HepG2 (cell line): ENCODE results near the gene NRBP1. TPM values are rescaled to one million over a fixed set of nuclear protein-coding genes. Genes with fewer than 3 reads are reported as not detected.

Experiments
- ATAC-seq: fragments of 200-7000 bp; cut with Tn5 transposase; 3 replicates; pipeline ENCODE4 v1.9.1; 2020; ENCODE audit warnings: mild to moderate bottlenecking, moderate library complexity
- BruUV-seq: library from RNA; stranded (reverse); fragments of 400-500 nt; replicated peaks from 2 replicates; lab custom pipeline; 2021; lab: Mats Ljungman, UMichigan
- CTCF ChIA-PET: fragments of 300-600 bp; formaldehyde crosslinking; extraction: SDS; loops from one replicate; lab custom pipeline; 2021; ENCODE audit warnings: low total read pairs, inconsistent platforms, low intra/inter-chr PET ratio; lab: Yijun Ruan, JAX
- POLR2A ChIA-PET: fragments of 350-600 bp; sonication (Branson Sonifier 250); formaldehyde crosslinking; loops from one replicate; lab custom pipeline; 2020; ENCODE audit warnings: antibody characterized with exemption, inconsistent platforms; lab: Yijun Ruan, JAX
- DNase-seq: peaks from one replicate; pipeline ENCODE4 v3.0.0-alpha.2; 2015; ENCODE audit warnings: low spot score
- FAIRE-seq: peaks from 3 replicates; lab custom pipeline; 2011; peaks lifted over from hg19 to GRCh38; lab: Jason Lieb, UNC
- H2AFZ ChIP-seq: one replicate; pipeline ENCODE4 v1.6.1; 2011; ENCODE audit warnings: low read length, inconsistent platforms
- H3K27ac ChIP-seq: fragments of 300-600 bp; 3 replicates; pipeline ENCODE4 v1.8.0; 2011; ENCODE audit warnings: mixed run types, mild to moderate bottlenecking, mixed read lengths, low read length, inconsistent platforms; ENCODE audit not compliant: insufficient read depth; ENCODE audit errors: extremely low read length
- H3K27me3 ChIP-seq, 2 experiments: fragments of 200-600 bp in 1 of 2; 2 replicates in 1 of 2; 3 replicates in 1 of 2; pipeline versions ENCODE4 v1.6.0 to v1.8.0; 2011; ENCODE audit warnings: low read length in 2 of 2, mild to moderate bottlenecking in 2 of 2, moderate library complexity in 2 of 2, inconsistent platforms in 1 of 2; ENCODE audit not compliant: insufficient read depth in 2 of 2, control insufficient read depth in 1 of 2
- H3K36me3 ChIP-seq, 2 experiments: fragments of 200-600 bp in 1 of 2; replicated peaks in 1 of 2; 2 replicates in 1 of 2; 3 replicates in 1 of 2; pipeline versions ENCODE4 v1.5.1 to v1.8.0; 2011; ENCODE audit warnings: low read length in 2 of 2, inconsistent platforms in 1 of 2; ENCODE audit not compliant: insufficient read depth in 2 of 2, control insufficient read depth in 1 of 2
- H3K4me1 ChIP-seq: 2 replicates; pipeline ENCODE4 v1.5.1; 2012; ENCODE audit warnings: low read length, inconsistent platforms; ENCODE audit not compliant: insufficient read depth
- H3K4me2 ChIP-seq: 2 replicates; pipeline ENCODE4 v1.6.0; 2011; ENCODE audit warnings: low read depth, low read length, inconsistent platforms
- H3K4me3 ChIP-seq, 3 experiments: fragments of 200-600 bp in 1 of 3; sonication (generic), shearing (Covaris generic) in 1 of 3; replicated peaks in 1 of 3; 2 replicates each; pipeline ENCODE4 v1.5.1; 2011 to 2016; ENCODE audit warnings: low read length in 3 of 3, inconsistent platforms in 2 of 3, low read depth in 2 of 3, mild to moderate bottlenecking in 2 of 3, control low read depth in 1 of 3, mixed read lengths in 1 of 3; ENCODE audit not compliant: insufficient read depth in 1 of 3
- H3K79me2 ChIP-seq: one replicate; pipeline ENCODE4 v1.6.1; 2011; ENCODE audit warnings: low read length, inconsistent platforms; ENCODE audit not compliant: insufficient read depth
- H3K9ac ChIP-seq: 2 replicates; pipeline ENCODE4 v1.6.0; 2011; ENCODE audit warnings: mild to moderate bottlenecking, low read depth, low read length, inconsistent platforms; ENCODE audit not compliant: insufficient read depth
- H3K9me3 ChIP-seq: 2 replicates; pipeline ENCODE4 v1.5.1; 2012; ENCODE audit warnings: mild to moderate bottlenecking, low read length
- H4K20me1 ChIP-seq: 2 replicates; pipeline ENCODE4 v1.6.0; 2011; ENCODE audit warnings: inconsistent platforms, mild to moderate bottlenecking, low read length, moderate library complexity; ENCODE audit not compliant: insufficient read depth
- ETS1 ChIP-seq: sonication (generic); formaldehyde crosslinking; IDR thresholded peaks from 2 replicates; pipeline ENCODE4 v1.4.0; 2020; ENCODE audit warnings: missing genetic modification reagents
- GZF1 ChIP-seq: sonication (generic); formaldehyde crosslinking; IDR thresholded peaks from 2 replicates; pipeline ENCODE4 v1.5.1; 2020; ENCODE audit warnings: mild to moderate bottlenecking, missing genetic modification reagents
- HOXA5 ChIP-seq: sonication (generic); formaldehyde crosslinking; IDR thresholded peaks from 2 replicates; pipeline ENCODE4 v1.4.0; 2020; ENCODE audit warnings: missing genetic modification reagents
- PPARG ChIP-seq: conservative IDR thresholded peaks from 2 replicates; pipeline ENCODE4 v1.6.1; 2016; ENCODE audit warnings: missing biosample characterization, missing genetic modification reagents
- RORA ChIP-seq: sonication (generic); formaldehyde crosslinking; IDR thresholded peaks from 2 replicates; pipeline ENCODE4 v1.5.0; 2020; ENCODE audit warnings: mild to moderate bottlenecking, missing genetic modification reagents, moderate library complexity
- SALL2 ChIP-seq: sonication (generic); formaldehyde crosslinking; IDR thresholded peaks from 2 replicates; pipeline ENCODE4 v1.8.1; 2023; ENCODE audit warnings: mild to moderate bottlenecking, missing genetic modification reagents, inconsistent platforms
- TOE1 ChIP-seq: sonication (generic); formaldehyde crosslinking; IDR thresholded peaks from 2 replicates; pipeline ENCODE4 v1.4.0; 2020; ENCODE audit warnings: mild to moderate bottlenecking, missing genetic modification reagents
- ZNF318 ChIP-seq: sonication (generic); formaldehyde crosslinking; IDR thresholded peaks from 2 replicates; pipeline ENCODE4 v1.4.0; 2020; ENCODE audit warnings: mild to moderate bottlenecking, missing genetic modification reagents
- WGBS: methylation state at CpG from one replicate; pipeline ENCODE4 v1.1.6; 2017; ENCODE audit warnings: low lambda C conversion rate; 5-methylcytosine and 5-hydroxymethylcytosine counted together
- in situ Hi-C: cut with HindIII; loops from 2 replicates; pipeline ENCODE4 v1.10.0; 2017; ENCODE audit warnings: low pct_unique_long_range_greater_than_20kb; ENCODE audit not compliant: extremely low pct_ligation_motif_present
- intact Hi-C: fragments of 100-400 bp; cut with micrococcal nuclease; formaldehyde crosslinking; loops from one replicate; pipeline ENCODE4 v1.10.0; 2022; ENCODE audit not compliant: unreplicated experiment
- polyA plus RNA-seq, 8 experiments: library from polyadenylated mRNA; depleted of rRNA in 3 of 8; stranded (reverse) in 7 of 8; unstranded in 1 of 8; fragments of >200 nt; fragmentation: Illumina TruSeq in 4 of 8; extraction: Trizol in 4 of 8; gene quantifications; 2 replicates each; pipeline versions ENCODE4 v1.2.1 to v1.2.3, GENCODE V29; 2011 to 2016; ENCODE audit warnings: low read depth in 4 of 8, missing spikeins in 1 of 8, mixed read lengths in 1 of 8; ENCODE audit not compliant: insufficient read depth in 1 of 8
- total RNA-seq, 5 experiments: library from RNA; depleted of rRNA; stranded (reverse); fragments of >200 nt; fragmentation: Illumina TruSeq; extraction: Trizol; gene quantifications; 2 replicates each; pipeline ENCODE4 v1.2.3, GENCODE V29; 2016; ENCODE audit warnings: low read depth in 1 of 5

Gene NRBP1
- total and polyA plus RNA-seq, 2 of the 13 experiments (the other 11 are each of a cell fraction or from before 2014, with no cell fraction given), result 165 to 240 TPM

GRCh38 chr2:27451095-27451494, 22.7 kb downstream of the NRBP1 start:
- H3K4me2 ChIP-seq, result no peak overlapping the region
- FAIRE-seq (peak; percentile 40), DNase-seq (no peak), ATAC-seq (no peak)
- CTCF ChIA-PET, result no interaction called here
- no peaks in the 10 kb centered on the region for H3K79me2 ChIP-seq
- in situ Hi-C loops, result no loop called here
- no peaks in the 10 kb centered on the region for H3K27me3 ChIP-seq
- H3K36me3 ChIP-seq, result peaks cover 11 to 49% of the 10 kb centered on the region in 2 experiments; a peak in 4 of 5 replicates
- no peak overlapping the region for H3K27ac ChIP-seq
- no TSS peak for BruUV-seq
- no peaks in the 10 kb centered on the region for H3K4me1 ChIP-seq
- H3K9me3 ChIP-seq, result no peaks in the 10 kb centered on the region
- POLR2A ChIA-PET, result no interaction called here
- H3K4me3 ChIP-seq, result no peak overlapping the region
- 100% methylated on average over 1 of the region's 1 CpG for WGBS
- H2AFZ ChIP-seq, result no peak overlapping the region
- no peaks in the 10 kb centered on the region for H4K20me1 ChIP-seq
- intact Hi-C loops, result no loop called here
- no peak overlapping the region for H3K9ac ChIP-seq
- TF ChIP-seq GZF1 (no peak), ETS1 (CRISPR knock-in tag) (no peak), HOXA5 (no peak), ZNF318 (no peak), SALL2 (CRISPR knock-in tag) (no peak), RORA (CRISPR knock-in tag) (no peak), TOE1 (CRISPR knock-in tag) (no peak), PPARG (CRISPR knock-in tag) (no peak)
